SK-N-SH (cell line): ENCODE data around the gene EMCN. TPM values are rescaled to one million over a fixed set of nuclear protein-coding genes. Genes with fewer than 3 reads are reported as not detected.

Experiments used
- EP300 ChIP-seq, 2 experiments: IDR thresholded peaks; 2 replicates each; pipeline versions ENCODE4 v1.4.0 to v1.6.1; 2012; ENCODE audit warnings: borderline replicate concordance in 1 of 2, low read depth in 1 of 2, low read length in 1 of 2
- polyA plus RNA-seq, 3 experiments: library from polyadenylated mRNA; depleted of rRNA; stranded (reverse); fragments of >200 nt; gene quantifications; 2 replicates each; pipeline ENCODE4 v1.2.3, GENCODE V29; 2012
- TF ChIP-seq, protein P1 (sequence below): IDR thresholded peaks from 2 replicates; pipeline ENCODE4 v1.4.0; 2012; ENCODE audit warnings: low read depth

The EMCN gene
- polyA plus RNA-seq, 1 of the 3 experiments (the other 2 are of a cell fraction) = 0.30 TPM

- TF ChIP-seq, protein P1, sequence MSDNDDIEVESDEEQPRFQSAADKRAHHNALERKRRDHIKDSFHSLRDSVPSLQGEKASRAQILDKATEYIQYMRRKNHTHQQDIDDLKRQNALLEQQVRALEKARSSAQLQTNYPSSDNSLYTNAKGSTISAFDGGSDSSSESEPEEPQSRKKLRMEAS = no peak
- no peak for TF ChIP-seq EP300 (IDR thresholded peaks at IDR 0.05; ENCODE audit: borderline replicate concordance in 1 of 2, low read depth in 1 of 2, low read length in 1 of 2)
- TF ChIP-seq, all 33 proteins: peak for 0
Observed at GRCh38 chr4:100345585-100345984, 172.2 kb downstream of the EMCN start (continued).
